SK-N-SH (cell line): ENCODE data around the gene CLDN14. TPM values are rescaled to one million over a fixed set of nuclear protein-coding genes. Genes with fewer than 3 reads are reported as not detected.

ENCODE experiments used
- CTCF ChIA-PET: fragments of 300-600, 350-600 bp; formaldehyde crosslinking; extraction: SDS; loops from one replicate; lab custom pipeline; 2021; lab: Yijun Ruan, JAX
- POLR2A ChIA-PET: fragments of 350-600 bp; sonication (Branson Sonifier 250); formaldehyde crosslinking; extraction: SDS; loops from one replicate; lab custom pipeline; 2020; ENCODE audit warnings: antibody characterized with exemption, inconsistent platforms; lab: Yijun Ruan, JAX
- DNase-seq: peaks from one replicate; pipeline ENCODE4 v3.0.0; 2012
- H2AFZ ChIP-seq: fragments of 200-600 bp; sonication (generic); 2 replicates; pipeline ENCODE4 v1.8.1; 2016; ENCODE audit warnings: antibody characterized with exemption, mild to moderate bottlenecking, low read depth
- H3F3A ChIP-seq: fragments of 200-600 bp; sonication (generic); replicated peaks from 2 replicates; pipeline ENCODE3; 2016; ENCODE audit warnings: antibody characterized with exemption, mild to moderate bottlenecking; ENCODE audit not compliant: insufficient read depth
- H3K27ac ChIP-seq, 2 experiments: fragments of 200-500 bp in 1 of 2; fragments of 200-600 bp in 1 of 2; sonication (Bioruptor generic) in 1 of 2; sonication (generic), shearing (Covaris generic) in 1 of 2; 2 replicates each; pipeline versions ENCODE4 v1.5.1 to v1.6.1; 2014 to 2016; ENCODE audit warnings: low read depth in 2 of 2, inconsistent platforms in 1 of 2, low read length in 1 of 2, mild to moderate bottlenecking in 1 of 2, mixed read lengths in 1 of 2
- H3K27me3 ChIP-seq: fragments of 200-600 bp; sonication (generic), shearing (Covaris generic); 2 replicates; pipeline ENCODE4 v1.6.1; 2016; ENCODE audit warnings: mixed run types; ENCODE audit not compliant: insufficient read depth
- H3K36me3 ChIP-seq, 2 experiments: fragments of 200-500 bp in 1 of 2; fragments of 200-600 bp in 1 of 2; sonication (Bioruptor generic) in 1 of 2; sonication (generic) in 1 of 2; replicated peaks in 1 of 2; 2 replicates each; pipeline versions ENCODE3 to v1.5.1; 2014 to 2016; ENCODE audit warnings: low read length in 1 of 2, mild to moderate bottlenecking in 1 of 2; ENCODE audit not compliant: insufficient read depth in 2 of 2, control insufficient read depth in 1 of 2
- H3K4me1 ChIP-seq, 2 experiments: fragments of 200-500 bp in 1 of 2; fragments of 200-600 bp in 1 of 2; sonication (Bioruptor generic) in 1 of 2; sonication (generic), shearing (Covaris generic) in 1 of 2; 2 replicates each; pipeline versions ENCODE4 v1.5.1 to v1.6.1; 2014 to 2016; ENCODE audit warnings: low read depth in 1 of 2, low read length in 1 of 2, mixed run types in 1 of 2; ENCODE audit not compliant: insufficient read depth in 2 of 2, control insufficient read depth in 1 of 2
- H3K4me2 ChIP-seq: fragments of 200-600 bp; sonication (generic), shearing (Covaris generic); 2 replicates; pipeline ENCODE4 v1.6.1; 2017; ENCODE audit warnings: mixed run types
- H3K4me3 ChIP-seq, 2 experiments: fragments of 200-500 bp in 1 of 2; fragments of 200-600 bp in 1 of 2; sonication (Bioruptor generic) in 1 of 2; sonication (generic), shearing (Covaris generic) in 1 of 2; 2 replicates each; pipeline versions ENCODE4 v1.5.1 to v1.8.1; 2014 to 2016; ENCODE audit warnings: low read depth in 2 of 2, inconsistent platforms in 1 of 2, low read length in 1 of 2, mild to moderate bottlenecking in 1 of 2, mixed read lengths in 1 of 2, moderate library complexity in 1 of 2
- H3K79me2 ChIP-seq: fragments of 200-600 bp; sonication (generic); 2 replicates; pipeline ENCODE4 v1.8.1; 2017; ENCODE audit warnings: mild to moderate bottlenecking; ENCODE audit not compliant: insufficient read depth
- H3K9ac ChIP-seq: fragments of 200-600 bp; sonication (generic); 2 replicates; pipeline ENCODE4 v1.6.1; 2017; ENCODE audit warnings: mixed run types
- H3K9me2 ChIP-seq: fragments of 200-600 bp; sonication (generic); 2 replicates; pipeline ENCODE4 v1.6.1; 2017; ENCODE audit warnings: mixed run types
- H3K9me3 ChIP-seq: fragments of 200-600 bp; sonication (generic); 2 replicates; pipeline ENCODE4 v1.6.1; 2017; ENCODE audit warnings: mixed run types, mild to moderate bottlenecking, moderate library complexity
- H4K20me1 ChIP-seq: fragments of 200-600 bp; sonication (generic); 2 replicates; pipeline ENCODE4 v1.6.1; 2017; ENCODE audit warnings: mild to moderate bottlenecking, mixed run types; ENCODE audit not compliant: insufficient read depth
- CTCF ChIP-seq: fragments of 200-600 bp; sonication (generic); IDR thresholded peaks from 2 replicates; pipeline ENCODE4 v1.6.1; 2017; ENCODE audit warnings: antibody characterized with exemption, mild to moderate bottlenecking, moderate library complexity
- EP300 ChIP-seq, 2 experiments: IDR thresholded peaks; 2 replicates each; pipeline versions ENCODE4 v1.4.0 to v1.6.1; 2012; ENCODE audit warnings: borderline replicate concordance in 1 of 2, low read depth in 1 of 2, low read length in 1 of 2
- GABPA ChIP-seq: IDR thresholded peaks from 2 replicates; pipeline ENCODE4 v1.4.0; 2012; ENCODE audit warnings: low read depth, mild to moderate bottlenecking
- JUND ChIP-seq: IDR thresholded peaks from 2 replicates; pipeline ENCODE4 v1.4.0; 2012
- MXI1 ChIP-seq: IDR thresholded peaks from 2 replicates; pipeline ENCODE4 v1.6.1; 2012; ENCODE audit warnings: mild to moderate bottlenecking, low read depth, low read length, improper control_type of control experiment
- NFIC ChIP-seq: IDR thresholded peaks from 2 replicates; pipeline ENCODE4 v1.4.0; 2012; ENCODE audit warnings: borderline replicate concordance
- PBX3 ChIP-seq: IDR thresholded peaks from 2 replicates; pipeline ENCODE4; 2012
- RCOR1 ChIP-seq: fragments of 150-350 bp; IDR thresholded peaks from 2 replicates; pipeline ENCODE4 v1.6.1; 2017; ENCODE audit warnings: antibody characterized with exemption, low read length
- SIN3A ChIP-seq: IDR thresholded peaks from 2 replicates; pipeline ENCODE4 v1.6.1; 2012; ENCODE audit warnings: low read depth, mild to moderate bottlenecking, low read length, moderate library complexity, borderline replicate concordance
- SMC3 ChIP-seq: IDR thresholded peaks from 2 replicates; pipeline ENCODE4 v1.6.1; 2012; ENCODE audit warnings: low read depth, low read length, improper control_type of control experiment
- TCF12 ChIP-seq: IDR thresholded peaks from 2 replicates; pipeline ENCODE4 v1.4.0; 2012
- TEAD4 ChIP-seq: IDR thresholded peaks from 2 replicates; pipeline ENCODE4 v1.4.0; 2012; ENCODE audit warnings: mild to moderate bottlenecking, borderline replicate concordance; ENCODE audit not compliant: insufficient read depth
- ZBTB33 ChIP-seq: IDR thresholded peaks from 2 replicates; pipeline ENCODE4 v1.4.0; 2012; ENCODE audit warnings: low read depth, borderline replicate concordance
- WGBS: methylation state at CpG from one replicate; pipeline ENCODE4 v1.1.6; 2017; ENCODE audit warnings: low lambda C conversion rate; 5-methylcytosine and 5-hydroxymethylcytosine counted together
- polyA plus RNA-seq, 3 experiments: library from polyadenylated mRNA; depleted of rRNA; stranded (reverse); fragments of >200 nt; gene quantifications; 2 replicates each; pipeline ENCODE4 v1.2.3, GENCODE V29; 2012

The CLDN14 gene
- polyA plus RNA-seq, 1 of the 3 experiments (the other 2 are of a cell fraction): not detected

GRCh38 chr21:36482181-36482580, 2.3 kb upstream of the CLDN14 start:
- Histone ChIP-seq H3K4me1 (peaks cover 0 to 16% of the 10 kb centered on the region in 2 experiments; a peak in 1 of 4 replicates), H3K79me2 (no peaks in the 10 kb centered on the region), H4K20me1 (no peaks in the 10 kb centered on the region), H2AFZ (no peak overlapping the region), H3K9me2 (no peaks in the 10 kb centered on the region), H3K36me3 (no peaks in the 10 kb centered on the region), H3K9me3 (no peaks in the 10 kb centered on the region), H3K4me3 (no peak overlapping the region), H3K9ac (no peak overlapping the region), H3K27ac (no peak overlapping the region), H3K27me3 (no peaks in the 10 kb centered on the region), H3F3A (peaks cover 18% of the 10 kb centered on the region), H3K4me2 (no peak overlapping the region)
- TF ChIP-seq SIN3A (no peak), JUND (no peak), TCF12 (no peak), SMC3 (no peak), PBX3 (no peak)
- DNase-seq: no peak
- POLR2A ChIA-PET: no interaction called here
- 58% methylated on average over 4 of the region's 4 CpGs for WGBS
- CTCF ChIA-PET: interaction anchor here (1.3 kb wide), 1 partner anchor 21 kb away, joined by 3 read pairs; no protein-coding TSS in a partner anchor

DNA sequence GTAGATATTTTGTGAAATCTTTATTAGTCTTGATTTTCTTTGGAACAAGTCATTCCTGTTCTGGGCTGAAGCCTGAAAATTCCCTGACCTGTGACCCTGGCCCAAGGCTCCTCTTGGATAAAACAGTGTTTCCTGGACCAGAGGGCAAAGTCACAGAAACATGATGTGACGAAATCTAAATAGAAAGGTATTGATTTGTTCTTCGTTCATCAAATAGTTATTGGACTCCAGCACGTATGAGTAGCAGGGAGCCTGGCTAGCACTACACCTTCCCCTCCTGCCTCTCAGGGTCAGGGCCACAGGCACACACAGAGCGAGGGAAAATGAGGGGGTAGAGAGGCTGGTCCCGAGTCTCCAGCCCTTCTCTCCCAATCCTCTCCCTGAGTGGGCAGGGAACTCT, 1.7 kb upstream of the CLDN14 start:
- no peak overlapping the region for H2AFZ ChIP-seq
- H3K4me1 ChIP-seq: peaks cover 0 to 16% of the 10 kb centered on the region in 2 experiments; a peak in 2 of 4 replicates
- ChIA-PET POLR2A (no interaction called here), CTCF (no interaction called here)
- H3K36me3 ChIP-seq: no peaks in the 10 kb centered on the region
- no peaks in the 10 kb centered on the region for H3K27me3 ChIP-seq
- no peaks in the 10 kb centered on the region for H3K9me3 ChIP-seq
- no peaks in the 10 kb centered on the region for H4K20me1 ChIP-seq
- H3K27ac ChIP-seq: no peak overlapping the region
- no peak for DNase-seq
- no peaks in the 10 kb centered on the region for H3K9me2 ChIP-seq
- 70% methylated on average over 5 of the region's 5 CpGs for whole genome bisulfite sequencing
- TF ChIP-seq GABPA (no peak), ZBTB33 (no peak)
- H3K4me3 ChIP-seq: no peak overlapping the region
- no peaks in the 10 kb centered on the region for H3K79me2 ChIP-seq
- H3K4me2 ChIP-seq: no peak overlapping the region
- peaks cover 22% of the 10 kb centered on the region for H3F3A ChIP-seq
- no peak overlapping the region for H3K9ac ChIP-seq

- Histone ChIP-seq H3K27me3 (no peaks in the 10 kb centered on the region), H3K9ac (no peak overlapping the region), H4K20me1 (no peaks in the 10 kb centered on the region), H3K4me2 (no peak overlapping the region), H3K27ac (no peak overlapping the region), H3K4me3 (no peak overlapping the region), H2AFZ (no peak overlapping the region), H3F3A (peaks cover 24% of the 10 kb centered on the region), H3K9me3 (no peaks in the 10 kb centered on the region), H3K79me2 (no peaks in the 10 kb centered on the region), H3K9me2 (no peaks in the 10 kb centered on the region), H3K4me1 (peaks cover 0 to 16% of the 10 kb centered on the region in 2 experiments; a peak in 2 of 4 replicates), H3K36me3 (no peaks in the 10 kb centered on the region)
- no peak for TF ChIP-seq NFIC
- TF ChIP-seq EP300 (IDR thresholded peaks at IDR 0.05; ENCODE audit: borderline replicate concordance in 1 of 2, low read depth in 1 of 2, low read length in 1 of 2): no peak
- TF ChIP-seq RCOR1: no peak
- TF ChIP-seq MXI1: no peak
- no peak for TF ChIP-seq CTCF
- TF ChIP-seq TEAD4: no peak
- POLR2A ChIA-PET: no interaction called here
- no peak for DNase-seq
- 82% methylated on average over 12 of the region's 12 CpGs for WGBS
- CTCF ChIA-PET: no interaction called here
Observed at GRCh38 chr21:36480618-36481017, 696 bp upstream of the CLDN14 start.
